ENCODE measurements around the gene HSF5. TPM values are rescaled to one million over a fixed set of nuclear protein-coding genes. Genes with fewer than 3 reads are reported as not detected.

The HSF5 gene
- total RNA-seq, 2 experiments from 2014 or later = 0.22 TPM; not detected in 1

DNA sequence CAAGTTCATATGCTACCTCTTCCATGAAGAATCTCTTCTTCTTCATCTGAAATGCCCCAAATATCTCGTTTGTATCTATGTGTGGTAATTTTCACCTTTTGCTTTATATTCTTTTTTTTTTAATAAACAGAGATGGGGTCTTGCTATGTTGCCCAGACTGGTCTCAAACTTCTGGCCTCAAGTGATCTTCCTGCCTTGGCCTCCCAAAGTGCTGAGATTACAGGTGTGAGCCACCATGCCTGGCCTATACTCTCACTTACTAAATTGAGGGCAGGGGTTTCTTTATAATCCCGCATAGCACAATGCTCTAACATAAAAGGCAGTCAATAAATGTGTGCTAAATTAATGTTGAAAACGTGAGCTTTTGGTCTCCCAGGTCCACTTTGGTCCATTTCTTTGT, 101.5 kb downstream of the HSF5 start:
- intact Hi-C loops (cut with micrococcal nuclease; ENCODE audit: unreplicated experiment) = no loop called here
- no peak for TF ChIP-seq EZH2phosphoT487 (IDR thresholded peaks at IDR 0.05; ENCODE audit: borderline replicate concordance, low read depth, low read length)
- TF ChIP-seq, protein P1, sequence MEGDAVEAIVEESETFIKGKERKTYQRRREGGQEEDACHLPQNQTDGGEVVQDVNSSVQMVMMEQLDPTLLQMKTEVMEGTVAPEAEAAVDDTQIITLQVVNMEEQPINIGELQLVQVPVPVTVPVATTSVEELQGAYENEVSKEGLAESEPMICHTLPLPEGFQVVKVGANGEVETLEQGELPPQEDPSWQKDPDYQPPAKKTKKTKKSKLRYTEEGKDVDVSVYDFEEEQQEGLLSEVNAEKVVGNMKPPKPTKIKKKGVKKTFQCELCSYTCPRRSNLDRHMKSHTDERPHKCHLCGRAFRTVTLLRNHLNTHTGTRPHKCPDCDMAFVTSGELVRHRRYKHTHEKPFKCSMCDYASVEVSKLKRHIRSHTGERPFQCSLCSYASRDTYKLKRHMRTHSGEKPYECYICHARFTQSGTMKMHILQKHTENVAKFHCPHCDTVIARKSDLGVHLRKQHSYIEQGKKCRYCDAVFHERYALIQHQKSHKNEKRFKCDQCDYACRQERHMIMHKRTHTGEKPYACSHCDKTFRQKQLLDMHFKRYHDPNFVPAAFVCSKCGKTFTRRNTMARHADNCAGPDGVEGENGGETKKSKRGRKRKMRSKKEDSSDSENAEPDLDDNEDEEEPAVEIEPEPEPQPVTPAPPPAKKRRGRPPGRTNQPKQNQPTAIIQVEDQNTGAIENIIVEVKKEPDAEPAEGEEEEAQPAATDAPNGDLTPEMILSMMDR (conservative IDR thresholded peaks at IDR 0.05; ENCODE audit: low read length) = no peak
- H4K20me1 ChIP-seq (ENCODE audit: insufficient read depth, low read length) = no peaks in the 10 kb centered on the region
- no peaks in the 10 kb centered on the region for H3K79me2 ChIP-seq (ENCODE audit: insufficient read depth, low read depth, low read length)
- H3K4me1 ChIP-seq (ENCODE audit: insufficient read depth, low read length, poor library complexity, severe bottlenecking) = peaks cover 20% of the 10 kb centered on the region
- no peaks in the 10 kb centered on the region for H3K9me2 ChIP-seq (ENCODE audit: insufficient read depth, low read length)
- no peaks in the 10 kb centered on the region for H3K36me3 ChIP-seq (ENCODE audit: insufficient read depth, low read length)
- H3K4me3 ChIP-seq (ENCODE audit: low read depth, low read length, poor library complexity, severe bottlenecking) = no peak overlapping the region
- ChIA-PET POLR2A (no interaction called here), CTCF (ENCODE audit: unreplicated experiment) (no interaction called here)
- H3K9me3 ChIP-seq (ENCODE audit: low read length) = no peaks in the 10 kb centered on the region
- H3K4me2 ChIP-seq (ENCODE audit: low read length) = no peak overlapping the region
- no peak overlapping the region for H2AFZ ChIP-seq (ENCODE audit: low read length)
- no TSS peak for BruUV-seq (replicated peaks)
- no peak overlapping the region for H3K27ac ChIP-seq (ENCODE audit: low read depth, low read length, poor library complexity, severe bottlenecking)
- DNase-seq (ENCODE audit: low spot score) = no peak

DNA sequence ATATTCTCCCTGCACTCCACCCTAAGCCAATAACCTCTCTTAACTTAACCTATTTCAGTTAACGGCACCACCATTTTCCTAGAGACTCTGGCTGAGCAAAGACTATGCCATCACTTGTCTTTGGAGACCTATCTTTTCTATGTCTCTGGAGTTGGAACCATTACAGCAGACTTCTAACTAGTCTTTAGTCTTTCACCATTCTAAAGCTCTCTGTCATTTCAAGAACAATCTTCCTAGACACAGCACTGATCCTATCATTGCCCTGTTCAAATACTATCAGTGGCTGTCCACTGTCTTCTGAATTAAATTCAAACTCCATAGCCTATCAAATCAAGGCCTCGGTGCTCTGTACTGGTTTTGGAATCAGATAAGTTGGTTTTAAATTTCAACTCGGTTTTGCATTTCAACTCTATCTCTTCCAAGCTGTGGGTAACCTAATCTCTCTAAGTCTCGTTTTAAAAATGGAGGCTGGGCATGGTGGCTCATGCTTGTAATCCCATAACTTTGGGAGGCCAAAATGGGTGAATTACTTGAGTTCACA, 102.8 kb downstream of the HSF5 start:
- no peak for TF ChIP-seq EZH2phosphoT487 (IDR thresholded peaks at IDR 0.05; ENCODE audit: borderline replicate concordance, low read depth, low read length)
- TF ChIP-seq, protein P1 (conservative IDR thresholded peaks at IDR 0.05; ENCODE audit: low read length) = no peak
- intact Hi-C loops (cut with micrococcal nuclease; ENCODE audit: unreplicated experiment) = no loop called here

DNA sequence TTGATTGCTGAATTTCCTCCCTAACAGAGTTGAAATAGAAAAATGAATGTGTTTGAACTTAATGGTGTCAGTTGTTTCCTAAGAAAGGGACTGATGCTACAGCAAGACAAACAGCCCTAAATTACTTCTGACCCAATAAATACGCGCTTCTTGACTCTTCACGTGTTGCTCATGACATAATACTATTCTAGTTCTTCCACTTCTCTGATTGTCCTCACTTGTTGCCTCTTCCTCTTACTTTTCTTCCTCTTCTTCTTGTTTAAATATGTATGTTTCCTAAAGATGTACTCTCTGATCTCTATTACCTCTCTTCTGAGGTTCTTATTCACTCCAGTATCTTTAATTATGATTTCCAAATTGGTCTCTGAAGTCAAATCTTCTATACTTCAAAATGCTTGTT, 103.3 kb downstream of the HSF5 start:
- no peak for TF ChIP-seq EZH2phosphoT487 (IDR thresholded peaks at IDR 0.05; ENCODE audit: borderline replicate concordance, low read depth, low read length)
- TF ChIP-seq, protein P1 (conservative IDR thresholded peaks at IDR 0.05; ENCODE audit: low read length) = no peak
- no TSS peak for BruUV-seq (replicated peaks)

More for the DNA sequence above, 102.8 kb downstream of the HSF5 start:
- H3K36me3 ChIP-seq (ENCODE audit: insufficient read depth, low read length) = no peaks in the 10 kb centered on the region
- no peaks in the 10 kb centered on the region for H3K79me2 ChIP-seq (ENCODE audit: insufficient read depth, low read depth, low read length)
- no peak overlapping the region for H2AFZ ChIP-seq (ENCODE audit: low read length)
- POLR2A ChIA-PET = no interaction called here
- no peak overlapping the region for H3K27ac ChIP-seq (ENCODE audit: low read depth, low read length, poor library complexity, severe bottlenecking)
- no peak overlapping the region for H3K4me2 ChIP-seq (ENCODE audit: low read length)
- H3K4me3 ChIP-seq (ENCODE audit: low read depth, low read length, poor library complexity, severe bottlenecking) = no peak overlapping the region
- no peaks in the 10 kb centered on the region for H3K9me2 ChIP-seq (ENCODE audit: insufficient read depth, low read length)
- no peaks in the 10 kb centered on the region for H4K20me1 ChIP-seq (ENCODE audit: insufficient read depth, low read length)
- CTCF ChIA-PET (ENCODE audit: unreplicated experiment) = no interaction called here
- H3K4me1 ChIP-seq (ENCODE audit: insufficient read depth, low read length, poor library complexity, severe bottlenecking) = peaks cover 20% of the 10 kb centered on the region
- no peak for DNase-seq (ENCODE audit: low spot score)
- H3K9me3 ChIP-seq (ENCODE audit: low read length) = no peaks in the 10 kb centered on the region
- BruUV-seq (replicated peaks) = no TSS peak

More for the DNA sequence above, 103.3 kb downstream of the HSF5 start:
- H4K20me1 ChIP-seq (ENCODE audit: insufficient read depth, low read length) = no peaks in the 10 kb centered on the region
- H3K9me2 ChIP-seq (ENCODE audit: insufficient read depth, low read length) = no peaks in the 10 kb centered on the region
- H3K9me3 ChIP-seq (ENCODE audit: low read length) = no peaks in the 10 kb centered on the region
- H3K36me3 ChIP-seq (ENCODE audit: insufficient read depth, low read length) = no peaks in the 10 kb centered on the region
- no peak overlapping the region for H2AFZ ChIP-seq (ENCODE audit: low read length)
- CTCF ChIA-PET (ENCODE audit: unreplicated experiment) = no interaction called here
- no peaks in the 10 kb centered on the region for H3K79me2 ChIP-seq (ENCODE audit: insufficient read depth, low read depth, low read length)
- intact Hi-C loops (cut with micrococcal nuclease; ENCODE audit: unreplicated experiment) = no loop called here
- no peak for DNase-seq (ENCODE audit: low spot score)
- H3K4me1 ChIP-seq (ENCODE audit: insufficient read depth, low read length, poor library complexity, severe bottlenecking) = peaks cover 20% of the 10 kb centered on the region
- H3K4me3 ChIP-seq (ENCODE audit: low read depth, low read length, poor library complexity, severe bottlenecking) = no peak overlapping the region
- POLR2A ChIA-PET = interaction anchor here (0.7 to 1.6 kb wide), 5 partner anchors 12 to 62 kb away, joined by 3 to 10 read pairs (median 3); no protein-coding TSS in a partner anchor
- H3K4me2 ChIP-seq (ENCODE audit: low read length) = no peak overlapping the region
- no peak overlapping the region for H3K27ac ChIP-seq (ENCODE audit: low read depth, low read length, poor library complexity, severe bottlenecking)
